ENCODE data around the gene SLC43A1.

The SLC43A1 gene

GRCh38 chr11:57479021-57479663 lies 36.4 kb downstream of the SLC43A1 start:
- DNase-seq (ENCODE audit: low read depth in 3 of 3): no peak

- no peak for DNase-seq (ENCODE audit: low read depth in 3 of 3)
Measured at GRCh38 chr11:57477507-57478189, 37.9 kb downstream of the SLC43A1 start.

- DNase-seq (ENCODE audit: low read depth in 3 of 3): no peak
Measured at GRCh38 chr11:57476757-57477506, 38.6 kb downstream of the SLC43A1 start.

- no peak for DNase-seq (ENCODE audit: low read depth in 3 of 3)
Measured at GRCh38 chr11:57476047-57476756, 39.3 kb downstream of the SLC43A1 start.

GRCh38 chr11:57475671-57476046 lies 39.8 kb downstream of the SLC43A1 start:
- DNase-seq (ENCODE audit: low read depth in 3 of 3): no peak

DNA sequence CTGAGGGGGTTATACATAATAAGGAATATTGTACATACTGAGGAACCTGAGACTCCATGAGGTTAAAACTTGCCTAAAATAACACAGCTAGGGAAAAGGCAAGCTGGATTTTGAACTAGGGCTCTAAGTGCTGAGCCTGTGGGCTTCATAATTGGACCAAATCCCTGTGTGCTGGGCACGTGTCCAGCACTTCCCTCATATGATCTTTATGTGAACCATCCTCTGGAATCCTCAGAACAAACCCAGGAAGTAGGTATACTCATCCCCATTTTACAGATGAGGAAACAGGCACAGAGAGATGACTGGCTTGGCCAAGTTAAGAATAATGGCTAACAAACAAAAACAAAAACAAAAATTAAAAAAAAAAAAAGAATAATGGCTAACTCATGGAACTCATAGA lies 40.3 kb downstream of the SLC43A1 start:
- no peak for DNase-seq (ENCODE audit: low read depth in 3 of 3)

GRCh38 chr11:57474803-57475115 lies 40.7 kb downstream of the SLC43A1 start:
- no peak for DNase-seq (ENCODE audit: low read depth in 3 of 3)

- DNase-seq (ENCODE audit: low read depth in 3 of 3): no peak
Measured at GRCh38 chr11:57474017-57474802, 41.3 kb downstream of the SLC43A1 start.

DNA sequence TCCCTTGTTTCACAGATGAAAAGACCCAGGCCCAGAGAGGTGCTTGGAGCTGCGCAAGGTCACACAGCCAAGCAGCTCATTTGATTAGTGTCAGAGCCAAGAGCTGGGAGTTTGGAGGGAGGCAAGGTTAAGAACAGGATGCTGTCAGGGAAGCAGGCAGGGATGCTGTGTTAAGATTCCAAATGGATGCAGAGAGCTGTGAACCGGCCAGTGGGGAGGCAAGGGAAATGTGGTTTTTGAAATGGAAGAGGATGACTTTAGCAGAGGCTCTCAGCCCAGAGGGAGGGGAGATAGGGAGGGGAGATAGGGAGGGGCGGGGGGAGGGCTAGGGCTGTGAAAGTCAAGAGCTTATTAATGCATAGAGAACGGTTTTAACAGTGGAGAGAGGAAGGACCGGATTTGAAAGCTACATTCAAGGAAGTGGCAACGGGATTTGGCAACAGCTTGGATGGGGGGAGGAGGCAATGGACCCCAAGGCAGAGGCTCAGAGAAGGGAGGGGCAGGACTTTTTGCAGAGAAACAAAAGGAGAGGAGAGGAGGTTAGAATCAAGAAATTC lies 42.1 kb downstream of the SLC43A1 start:
- DNase-seq (ENCODE audit: low read depth in 3 of 3): no peak

DNA sequence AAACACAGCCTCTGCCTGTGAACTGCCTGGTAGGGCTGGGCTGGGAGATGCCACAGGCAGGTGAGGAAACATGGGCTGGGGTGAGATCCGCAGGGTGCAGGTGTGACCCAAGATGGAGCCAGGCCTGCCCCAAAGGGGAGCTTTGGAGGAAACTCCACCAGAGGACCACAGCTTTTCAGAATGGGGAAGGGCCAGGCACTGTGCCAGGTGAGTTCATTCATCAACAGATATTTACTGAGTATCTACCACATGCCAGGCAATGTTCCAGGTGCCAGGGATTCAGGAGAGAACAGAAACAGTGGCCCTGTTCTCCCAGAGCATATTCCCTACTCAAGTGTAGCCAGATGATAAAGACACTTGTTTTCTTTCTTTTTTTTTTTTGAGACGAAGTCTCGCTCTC lies 44.0 kb downstream of the SLC43A1 start:
- no peak for DNase-seq (ENCODE audit: low read depth in 3 of 3)

- DNase-seq (ENCODE audit: low read depth in 3 of 3): no peak
Measured at GRCh38 chr11:57469268-57469667, 46.2 kb downstream of the SLC43A1 start.

DNA sequence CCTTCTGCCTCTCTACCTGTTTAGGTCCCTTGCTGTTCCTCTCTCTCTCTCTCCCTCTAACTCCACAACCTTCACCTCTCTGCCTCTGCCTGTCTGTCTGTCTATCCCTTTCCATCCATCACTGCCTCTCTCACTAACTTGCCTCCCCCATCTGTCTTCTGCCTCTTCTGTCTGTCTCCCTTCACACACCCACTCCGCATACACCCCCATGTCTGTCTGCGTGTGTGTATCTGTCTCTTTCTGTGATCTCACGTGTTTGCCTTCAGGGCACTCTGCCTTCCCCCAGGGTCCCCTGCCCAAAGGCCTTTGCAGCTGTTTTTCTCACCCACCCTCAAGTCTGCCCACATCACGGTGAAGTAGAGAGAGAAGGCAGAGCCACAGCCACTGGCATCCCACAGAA lies 47.2 kb downstream of the SLC43A1 start:
- DNase-seq (ENCODE audit: low read depth in 3 of 3): no peak

- DNase-seq (ENCODE audit: low read depth in 3 of 3): no peak
Measured at GRCh38 chr11:57467508-57468157, 47.9 kb downstream of the SLC43A1 start.

DNA sequence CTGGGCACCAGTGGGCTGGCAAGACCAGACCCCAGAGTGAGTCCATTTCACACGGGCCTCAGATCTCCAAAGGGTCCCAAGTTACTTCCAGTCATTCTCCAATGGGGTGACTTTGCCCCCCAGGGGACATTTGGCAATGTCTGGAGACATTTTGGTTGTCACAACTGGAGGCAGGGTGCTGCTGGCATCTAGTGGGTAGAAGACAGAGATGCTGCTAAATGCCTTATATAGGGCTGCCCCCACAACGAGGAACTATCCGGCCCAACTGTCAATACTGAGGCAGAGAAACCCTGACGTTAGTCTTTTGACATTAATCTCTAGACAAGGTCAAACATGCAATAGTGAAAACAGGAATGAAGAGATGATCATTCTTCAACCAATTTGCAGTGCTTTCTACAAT lies 48.8 kb downstream of the SLC43A1 start:
- DNase-seq (ENCODE audit: low read depth in 3 of 3): no peak

DNA sequence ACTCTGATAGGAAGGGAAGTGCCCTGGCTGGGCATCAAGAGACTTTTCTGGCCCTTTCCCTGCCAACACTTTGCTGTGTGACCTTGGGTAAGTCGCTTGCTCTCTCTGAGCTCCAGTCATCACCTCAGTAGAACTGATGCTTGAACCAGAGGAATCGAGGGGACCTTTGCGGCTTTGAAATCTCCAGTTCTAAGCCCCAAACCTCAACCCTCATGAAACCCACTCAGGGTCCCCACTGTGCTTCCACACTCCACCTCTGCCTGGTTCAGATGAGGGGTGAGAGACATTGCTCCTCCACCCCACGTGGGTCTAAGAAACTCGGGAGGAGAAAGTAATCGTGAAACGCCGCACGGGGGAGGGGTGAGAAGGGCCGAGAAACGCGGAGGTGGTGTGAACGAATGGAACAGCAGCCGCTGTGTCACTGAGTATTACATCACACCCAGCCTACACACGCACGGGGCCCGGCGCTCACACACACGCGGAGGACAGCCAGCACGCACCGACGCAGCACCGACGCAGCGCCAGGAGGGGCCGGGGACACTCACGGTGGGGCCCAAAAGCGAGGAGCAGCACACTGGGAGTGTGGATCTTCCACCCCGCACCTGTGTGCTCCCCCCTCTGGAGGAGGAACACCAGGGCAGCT lies 50.8 kb downstream of the SLC43A1 start:
- no peak for DNase-seq (ENCODE audit: low read depth in 3 of 3)

DNA sequence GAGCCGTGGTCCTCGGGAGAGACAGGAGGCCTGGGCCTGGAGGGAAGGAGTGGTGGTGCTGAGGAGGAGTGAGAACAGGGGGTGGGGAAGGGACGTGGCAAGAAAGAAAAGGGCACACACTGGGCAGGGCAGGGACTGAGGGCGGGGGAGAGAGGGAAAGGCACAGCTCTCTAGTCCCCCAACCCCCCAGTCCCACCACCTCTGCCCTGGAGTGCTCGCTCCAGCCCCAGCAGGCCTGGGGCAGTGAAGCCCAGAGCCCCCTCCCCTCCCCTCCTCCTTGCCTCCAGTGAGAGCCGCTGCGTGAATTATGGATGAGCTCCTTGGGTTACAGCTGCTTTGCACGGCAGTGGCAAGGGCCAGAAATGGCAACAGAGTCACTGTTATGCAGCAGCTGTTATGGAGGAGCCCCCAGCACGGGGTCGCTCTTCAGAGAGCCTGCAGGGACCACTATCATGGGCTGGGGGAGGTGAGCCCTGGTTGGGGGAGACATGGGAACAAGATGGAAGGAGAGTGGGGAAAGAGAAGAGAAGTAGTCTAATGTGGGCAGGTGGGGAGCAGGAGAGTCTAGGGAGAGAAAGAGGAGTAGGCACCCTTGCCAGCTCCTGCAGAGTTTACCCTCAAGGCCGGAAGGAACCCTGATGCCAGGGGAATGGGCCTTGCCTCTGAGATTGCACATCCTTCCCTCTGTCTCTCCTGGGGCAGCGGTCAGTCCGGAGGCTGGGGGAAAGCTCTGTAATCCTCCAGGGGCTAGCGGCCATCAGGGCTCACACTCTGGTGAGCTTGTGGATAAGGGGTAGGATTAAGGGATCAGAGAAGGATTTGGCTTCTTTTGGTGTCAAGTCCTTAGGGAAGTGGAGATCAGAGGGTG lies 51.6 kb downstream of the SLC43A1 start:
- DNase-seq (ENCODE audit: low read depth in 3 of 3): no peak

- DNase-seq (ENCODE audit: low read depth in 3 of 3): no peak
Measured at GRCh38 chr11:57462597-57462996, 52.9 kb downstream of the SLC43A1 start.

DNA sequence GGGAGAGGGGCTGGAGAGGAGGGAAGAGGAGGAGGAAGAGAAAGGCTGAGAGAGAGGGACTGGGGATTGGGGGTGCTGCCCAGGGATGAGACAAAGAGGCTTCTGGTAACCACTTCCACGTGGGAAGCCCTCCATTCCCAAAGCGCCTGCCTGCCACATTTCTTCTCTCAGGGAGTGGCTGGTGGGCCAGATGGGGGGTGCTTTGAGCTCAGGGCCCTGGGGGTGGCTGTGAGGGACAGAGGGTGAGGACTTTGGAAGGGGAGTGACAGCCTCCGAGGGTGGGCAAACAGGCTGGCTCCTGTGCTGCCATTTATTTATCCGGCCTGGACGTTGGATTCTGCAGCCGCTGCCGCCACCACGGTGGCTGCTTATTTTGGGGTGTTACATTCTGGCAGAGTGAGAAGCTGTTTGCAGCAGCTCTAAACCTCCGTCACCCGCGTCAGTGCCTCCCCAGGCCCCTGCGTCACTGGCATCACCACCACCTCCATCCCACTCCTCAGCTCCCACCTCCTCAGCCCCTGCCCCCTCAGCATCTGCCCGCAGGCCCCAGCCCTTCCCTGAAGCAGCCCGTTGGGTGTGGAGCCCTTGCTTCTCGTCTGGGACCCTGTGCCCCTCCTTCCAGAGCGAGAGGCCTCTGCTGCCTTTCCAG lies 53.5 kb downstream of the SLC43A1 start:
- DNase-seq (ENCODE audit: low read depth in 3 of 3): no peak

All from stimulated activated CD4-positive, alpha-beta T cell treated with anti-CD3 and anti-CD28 coated beads, TNF-alpha, amount 100 ng/mL, for 48 hours (primary cell).